GM12878 (cell line): ENCODE data around the gene SSTR1. TPM values are rescaled to one million over a fixed set of nuclear protein-coding genes. Genes with fewer than 3 reads are reported as not detected.

Experiments used
- ASH2L ChIP-seq: fragments of 300-600, 200-600 bp; sonication (generic); IDR thresholded peaks from 2 replicates; pipeline ENCODE4 v1.6.1; 2017; ENCODE audit warnings: low read depth, mild to moderate bottlenecking, borderline replicate concordance
- CUX1 ChIP-seq: IDR thresholded peaks from 2 replicates; pipeline ENCODE4 v1.6.1; 2012; ENCODE audit warnings: improper control_type of control experiment, low read depth, low read length; ENCODE audit not compliant: insufficient replicate concordance
- GATAD2B ChIP-seq: fragments of 450-650 bp; conservative IDR thresholded peaks from 2 replicates; pipeline ENCODE4 v1.6.1; 2017; ENCODE audit warnings: low read depth, mild to moderate bottlenecking, moderate library complexity
- IRF4 ChIP-seq: IDR thresholded peaks from 2 replicates; pipeline ENCODE4 v1.6.1; 2011; ENCODE audit warnings: low read depth, low read length
- MTA3 ChIP-seq: IDR thresholded peaks from 2 replicates; pipeline ENCODE4 v1.6.1; 2012; ENCODE audit warnings: low read length, inconsistent platforms, borderline replicate concordance
- NR2C2 ChIP-seq: IDR thresholded peaks from 2 replicates; pipeline ENCODE4 v1.6.1; 2011; ENCODE audit warnings: borderline replicate concordance, low read depth; ENCODE audit not compliant: control insufficient read depth, insufficient read length
- PAX8 ChIP-seq: fragments of 450-650 bp; IDR thresholded peaks from 2 replicates; pipeline ENCODE4 v1.6.1; 2017; ENCODE audit warnings: mild to moderate bottlenecking, moderate library complexity
- SMAD1 ChIP-seq: fragments of 450-650 bp; IDR thresholded peaks from 2 replicates; pipeline ENCODE4 v1.6.1; 2018; ENCODE audit warnings: mild to moderate bottlenecking, low read depth; ENCODE audit not compliant: partially characterized antibody
- ZBTB40 ChIP-seq: fragments of 450-650 bp; IDR thresholded peaks from 2 replicates; pipeline ENCODE4 v1.6.1; 2016; ENCODE audit warnings: mild to moderate bottlenecking, moderate library complexity, borderline replicate concordance
- ZNF384 ChIP-seq: IDR thresholded peaks from 2 replicates; pipeline ENCODE4 v1.6.1; 2012; ENCODE audit warnings: low read depth, mild to moderate bottlenecking, low read length, improper control_type of control experiment, borderline replicate concordance
- polyA plus RNA-seq, 11 experiments: library from polyadenylated mRNA; depleted of rRNA in 4 of 11; unstranded in 6 of 11; stranded (reverse) in 5 of 11; fragments of >200 nt; fragmentation: Nextera tagmentation in 4 of 11; fragmentation: Illumina TruSeq in 1 of 11; extraction: Ambion mirVana in 4 of 11; extraction: Trizol in 1 of 11; gene quantifications; 1 replicate in 1 of 11; 2 replicates in 10 of 11; pipeline versions ENCODE4 v1.2.1 to v1.2.3, GENCODE V29; 2011 to 2016; ENCODE audit warnings: inconsistent platforms in 2 of 11, missing spikeins in 2 of 11, low read depth in 1 of 11
- total RNA-seq, 4 experiments: library from RNA; depleted of rRNA in 3 of 4; stranded (reverse); fragments of >200 nt in 3 of 4; fragmentation: Illumina TruSeq in 1 of 4; extraction: Trizol in 1 of 4; gene quantifications; 2 replicates each; pipeline versions ENCODE4 v1.2.1 to v1.2.3, GENCODE V29; 2013 to 2021

SSTR1 gene
- total and polyA plus RNA-seq, 10 of the 15 experiments (the other 5 are each of a cell fraction or from before 2014, with no cell fraction given): 0.01 to 0.05 TPM; not detected in 8

GRCh38 chr14:38203929-38204718 lies 3.6 kb upstream of the SSTR1 start (continued):
- no peak for TF ChIP-seq CUX1
- no peak for TF ChIP-seq ZNF384
- no peak for TF ChIP-seq IRF4
- TF ChIP-seq NR2C2: no peak
- TF ChIP-seq GATAD2B: no peak
- TF ChIP-seq ASH2L: no peak
- no peak for TF ChIP-seq ZBTB40
- no peak for TF ChIP-seq MTA3
- TF ChIP-seq PAX8: no peak
- TF ChIP-seq SMAD1: no peak
